Body of pancreas (tissue), 4 donors: ENCODE measurements around the gene UBE2D2. TPM values are rescaled to one million over a fixed set of nuclear protein-coding genes. Genes with fewer than 3 reads are reported as not detected.

Source experiments
- ATAC-seq: fragments of 150-250 bp; one replicate; pipeline ENCODE4 v1.9.1; 2016
- DNase-seq, 4 donors: peaks; one replicate each; pipeline ENCODE4 v3.0.0-alpha.2; 2019
- H3K27ac ChIP-seq, 4 donors: fragments of 200-600 bp; sonication (generic); 1 replicate in 3 of 4; 2 replicates in 1 of 4; pipeline versions ENCODE4 v1.5.1 to v1.6.1; 2016 to 2019; ENCODE audit warnings: mild to moderate bottlenecking in 1 of 4, mixed read lengths in 1 of 4, moderate library complexity in 1 of 4
- H3K27me3 ChIP-seq, 2 donors: fragments of 200-600 bp; sonication (generic); one replicate each; pipeline ENCODE4 v1.6.0; 2016; ENCODE audit warnings: mild to moderate bottlenecking in 1 of 2
- H3K36me3 ChIP-seq, 2 donors: fragments of 200-600 bp; sonication (generic); replicated peaks in 1 of 2; 2 replicates each; pipeline ENCODE4 v1.5.1; 2016; ENCODE audit warnings: low read depth in 2 of 2; ENCODE audit not compliant: insufficient read depth in 1 of 2
- H3K4me1 ChIP-seq: fragments of 200-600 bp; sonication (generic); one replicate; pipeline ENCODE4 v1.6.0; 2016
- H3K4me3 ChIP-seq, 2 donors: fragments of 200-600 bp; sonication (generic); 1 replicate in 1 of 2; 2 replicates in 1 of 2; pipeline ENCODE4 v1.5.1; 2016 to 2019
- H3K9me3 ChIP-seq, 3 donors: fragments of 200-600 bp; sonication (generic); 1 replicate in 2 of 3; 2 replicates in 1 of 3; pipeline ENCODE4 v1.5.1; 2016
- CTCF ChIP-seq, 7 experiments: fragments of 450-650 bp in 4 of 7; fragments of 200-600 bp in 3 of 7; sonication (generic) in 3 of 7; IDR thresholded peaks; one replicate each; pipeline ENCODE4 v1.5.1; 2016 to 2019; ENCODE audit warnings: antibody characterized with exemption in 7 of 7
- POLR2A ChIP-seq, 3 donors: fragments of 450-650 bp; IDR thresholded peaks; one replicate each; pipeline ENCODE4 v1.6.1; 2016; ENCODE audit warnings: antibody characterized with exemption in 3 of 3, mild to moderate bottlenecking in 2 of 3
- WGBS, 2 donors: methylation state at CpG; one replicate each; pipeline ENCODE4 v1.1.5; 2017; 5-methylcytosine and 5-hydroxymethylcytosine counted together
- intact Hi-C: fragments of 100-400 bp; cut with DNase I; formaldehyde crosslinking; loops from one replicate; pipeline ENCODE4 v1.15.1; 2023
- total RNA-seq, 2 donors: library from RNA; depleted of rRNA; stranded (reverse); fragments of >200 nt; gene quantifications; one replicate each; pipeline ENCODE4 v1.1.0, GENCODE V29; 2016

The UBE2D2 gene
- total RNA-seq, 2 donors from 2014 or later: 38.9 to 102 TPM

- WGBS, 2 donors: 1 to 3% methylated on average over 22 to 23 of the region's 23 CpGs
- Histone ChIP-seq H3K36me3 (no peaks in the 10 kb centered on the region), H3K9me3 (no peaks in the 10 kb centered on the region), H3K4me1 (peaks cover 67% of the 10 kb centered on the region), H3K4me3 (no peak overlapping the region), H3K27ac (peak overlapping the region; percentile 94 to 98 (median 96)), H3K27me3 (no peaks in the 10 kb centered on the region)
- ATAC-seq (peak; percentile 16), DNase-seq (peak; percentile 79 to 86 (median 83))
- intact Hi-C loops: no loop called here
- no peak for TF ChIP-seq POLR2A (IDR thresholded peaks at IDR 0.05)
- TF ChIP-seq CTCF (IDR thresholded peaks at IDR 0.05): no peak
Observed at GRCh38 chr5:139651853-139652787, 91.0 kb downstream of the UBE2D2 start.

GRCh38 chr5:139652788-139653241 lies 91.7 kb downstream of the UBE2D2 start:
- no peaks in the 10 kb centered on the region for H3K9me3 ChIP-seq
- peaks cover 67% of the 10 kb centered on the region for H3K4me1 ChIP-seq
- DNase-seq (no peak), ATAC-seq (no peak)
- WGBS, 2 donors: 18 to 19% methylated on average over 5 of the region's 5 CpGs
- TF ChIP-seq POLR2A (IDR thresholded peaks at IDR 0.05): no peak
- no peak for TF ChIP-seq CTCF (IDR thresholded peaks at IDR 0.05)
- no peaks in the 10 kb centered on the region for H3K36me3 ChIP-seq
- no peaks in the 10 kb centered on the region for H3K27me3 ChIP-seq
- no peak overlapping the region for H3K4me3 ChIP-seq
- intact Hi-C loops: no loop called here
- peak overlapping the region; percentile 70 to 98 (median 96) for H3K27ac ChIP-seq

GRCh38 chr5:139653616-139654015 lies 92.5 kb downstream of the UBE2D2 start:
- Histone ChIP-seq H3K9me3 (no peaks in the 10 kb centered on the region), H3K27me3 (no peaks in the 10 kb centered on the region), H3K36me3 (no peaks in the 10 kb centered on the region), H3K27ac (peak overlapping the region; percentile 70 to 98 (median 96)), H3K4me1 (peaks cover 74% of the 10 kb centered on the region), H3K4me3 (no peak overlapping the region)
- TF ChIP-seq POLR2A (IDR thresholded peaks at IDR 0.05): no peak
- intact Hi-C loops: no loop called here
- ATAC-seq (no peak), DNase-seq (peak in 1 of 4 donors; percentile 30)
- 13 to 27% methylated on average over 4 to 5 of the region's 5 CpGs for WGBS, 2 donors

GRCh38 chr5:139654464-139654863 lies 93.3 kb downstream of the UBE2D2 start:
- H3K4me3 ChIP-seq: no peak overlapping the region
- 29 to 35% methylated on average over 3 of the region's 3 CpGs for WGBS, 2 donors
- intact Hi-C loops: no loop called here

More at GRCh38 chr5:139654464-139654863, 93.3 kb downstream of the UBE2D2 start:
- Histone ChIP-seq H3K4me1 (peaks cover 82% of the 10 kb centered on the region), H3K36me3 (no peaks in the 10 kb centered on the region), H3K27ac (peak overlapping the region; percentile 70 to 98 (median 96)), H3K27me3 (no peaks in the 10 kb centered on the region), H3K9me3 (no peaks in the 10 kb centered on the region)
- TF ChIP-seq POLR2A (IDR thresholded peaks at IDR 0.05): no peak
- TF ChIP-seq CTCF (IDR thresholded peaks at IDR 0.05): no peak
- ATAC-seq: no peak
- no peak for DNase-seq
